ENCODE data around the gene CRYZL1.
"Not testable (repeated sequence)": the region's sequence is repeated elsewhere in the genome, so short reads cannot be mapped to it uniquely, and the experiment has no call there.

The CRYZL1 gene

GRCh38 chr21:33641352-33642026 lies at the start of gene CRYZL1:
Gene CRYZL1 (minus strand): TSS chr21:33641741. CDS start chr21:33631551, 10,190 bp downstream.
- H3K4me3 Mint-ChIP-seq = peak within 1 kb of the TSS; percentile 81
- peaks cover 30% of the 10 kb centered on the region for H3K4me1 Mint-ChIP-seq
- H3K36me3 Mint-ChIP-seq = peaks cover 12% of the 10 kb centered on the region
- H3K27me3 Mint-ChIP-seq = peaks cover 37% of the 10 kb centered on the region
- DNase-seq = peak; percentile 100
- CTCF ChIA-PET = no interaction called here
- H3K9me3 Mint-ChIP-seq = no peaks in the 10 kb centered on the region
- H3K27ac Mint-ChIP-seq = peak within 1 kb of the TSS; percentile 94

GRCh38 chr21:33690874-33691273 lies 49.3 kb upstream of the CRYZL1 start:
- CTCF ChIA-PET = no interaction called here
- DNase-seq = no peak

GRCh38 chr21:33688353-33688752 lies 46.8 kb upstream of the CRYZL1 start:
- CTCF ChIA-PET = no interaction called here
- H3K4me1 Mint-ChIP-seq = no peaks in the 10 kb centered on the region
- no peak for DNase-seq
- no peaks in the 10 kb centered on the region for H3K36me3 Mint-ChIP-seq
- H3K4me3 Mint-ChIP-seq = no peak overlapping the region
- no peak overlapping the region for H3K27ac Mint-ChIP-seq
- H3K9me3 Mint-ChIP-seq = no peaks in the 10 kb centered on the region
- peaks cover 8% of the 10 kb centered on the region for H3K27me3 Mint-ChIP-seq

More at GRCh38 chr21:33690874-33691273, 49.3 kb upstream of the CRYZL1 start:
- no peak overlapping the region for H3K4me3 Mint-ChIP-seq
- peaks cover 14% of the 10 kb centered on the region for H3K27me3 Mint-ChIP-seq
- H3K36me3 Mint-ChIP-seq = no peaks in the 10 kb centered on the region
- H3K27ac Mint-ChIP-seq = no peak overlapping the region
- H3K9me3 Mint-ChIP-seq = no peaks in the 10 kb centered on the region
- H3K4me1 Mint-ChIP-seq = no peaks in the 10 kb centered on the region

- Mint-ChIP-seq H3K27me3 (peaks cover 8% of the 10 kb centered on the region), H3K9me3 (no peaks in the 10 kb centered on the region), H3K36me3 (no peaks in the 10 kb centered on the region), H3K4me3 (no peak overlapping the region), H3K27ac (no peak overlapping the region), H3K4me1 (no peaks in the 10 kb centered on the region)
- no peak for DNase-seq
- CTCF ChIA-PET = no interaction called here
Measured at GRCh38 chr21:33687634-33688033, 46.1 kb upstream of the CRYZL1 start.

- no peak for DNase-seq
- Mint-ChIP-seq H3K9me3 (no peaks in the 10 kb centered on the region), H3K4me1 (no peaks in the 10 kb centered on the region), H3K36me3 (no peaks in the 10 kb centered on the region), H3K27me3 (peaks cover 8% of the 10 kb centered on the region), H3K27ac (no peak overlapping the region), H3K4me3 (no peak overlapping the region)
- CTCF ChIA-PET = no interaction called here
Measured at GRCh38 chr21:33686386-33686785, 44.8 kb upstream of the CRYZL1 start.

GRCh38 chr21:33685613-33686197 lies 44.2 kb upstream of the CRYZL1 start:
- no peak for DNase-seq
- H3K9me3 Mint-ChIP-seq = no peaks in the 10 kb centered on the region
- no peaks in the 10 kb centered on the region for H3K36me3 Mint-ChIP-seq
- CTCF ChIA-PET = interaction anchor here (0.7 kb wide), 1 partner anchor 29 kb away, joined by 3 read pairs; no protein-coding TSS in a partner anchor
- peaks cover 8% of the 10 kb centered on the region for H3K27me3 Mint-ChIP-seq
- no peaks in the 10 kb centered on the region for H3K4me1 Mint-ChIP-seq
- no peak overlapping the region for H3K4me3 Mint-ChIP-seq
- no peak overlapping the region for H3K27ac Mint-ChIP-seq

GRCh38 chr21:33684923-33685560 lies 43.5 kb upstream of the CRYZL1 start:
- no peaks in the 10 kb centered on the region for H3K9me3 Mint-ChIP-seq
- H3K4me3 Mint-ChIP-seq = no peak overlapping the region
- H3K27ac Mint-ChIP-seq = no peak overlapping the region
- peaks cover 8% of the 10 kb centered on the region for H3K27me3 Mint-ChIP-seq
- CTCF ChIA-PET = no interaction called here
- no peak for DNase-seq
- no peaks in the 10 kb centered on the region for H3K36me3 Mint-ChIP-seq
- no peaks in the 10 kb centered on the region for H3K4me1 Mint-ChIP-seq

GRCh38 chr21:33684068-33684467 lies 42.5 kb upstream of the CRYZL1 start:
- no peak for DNase-seq
- Mint-ChIP-seq H3K27me3 (peaks cover 8% of the 10 kb centered on the region), H3K4me1 (no peaks in the 10 kb centered on the region), H3K9me3 (no peaks in the 10 kb centered on the region), H3K36me3 (no peaks in the 10 kb centered on the region), H3K4me3 (no peak overlapping the region), H3K27ac (no peak overlapping the region)
- CTCF ChIA-PET = no interaction called here

GRCh38 chr21:33682992-33683627 lies 41.6 kb upstream of the CRYZL1 start:
- no peaks in the 10 kb centered on the region for H3K36me3 Mint-ChIP-seq
- CTCF ChIA-PET = no interaction called here
- H3K4me3 Mint-ChIP-seq = no peak overlapping the region
- H3K9me3 Mint-ChIP-seq = no peaks in the 10 kb centered on the region
- H3K27me3 Mint-ChIP-seq = peaks cover 5% of the 10 kb centered on the region
- H3K27ac Mint-ChIP-seq = no peak overlapping the region
- no peak for DNase-seq
- no peaks in the 10 kb centered on the region for H3K4me1 Mint-ChIP-seq

- no peak overlapping the region for H3K4me3 Mint-ChIP-seq
- H3K9me3 Mint-ChIP-seq = no peaks in the 10 kb centered on the region
- H3K27me3 Mint-ChIP-seq = no peaks in the 10 kb centered on the region
- no peaks in the 10 kb centered on the region for H3K36me3 Mint-ChIP-seq
- H3K27ac Mint-ChIP-seq = no peak overlapping the region
- DNase-seq = no peak
- CTCF ChIA-PET = interaction anchor here (0.6 kb wide), 1 partner anchor 90 kb away, joined by 4 read pairs; no protein-coding TSS in a partner anchor
- no peaks in the 10 kb centered on the region for H3K4me1 Mint-ChIP-seq
Measured at GRCh38 chr21:33680870-33681269, 39.3 kb upstream of the CRYZL1 start.

GRCh38 chr21:33677450-33677849 lies 35.9 kb upstream of the CRYZL1 start:
- Mint-ChIP-seq H3K36me3 (no peaks in the 10 kb centered on the region), H3K9me3 (no peaks in the 10 kb centered on the region), H3K27me3 (no peaks in the 10 kb centered on the region), H3K4me1 (no peaks in the 10 kb centered on the region), H3K27ac (no peak overlapping the region), H3K4me3 (no peak overlapping the region)
- CTCF ChIA-PET = no interaction called here
- no peak for DNase-seq

GRCh38 chr21:33676666-33677065 lies 35.1 kb upstream of the CRYZL1 start:
- CTCF ChIA-PET, H3K4me1 Mint-ChIP-seq, H3K27me3 Mint-ChIP-seq, H3K9me3 Mint-ChIP-seq, DNase-seq, H3K36me3 Mint-ChIP-seq, H3K4me3 Mint-ChIP-seq, H3K27ac Mint-ChIP-seq: not testable (repeated sequence)

- no peaks in the 10 kb centered on the region for H3K4me1 Mint-ChIP-seq
- CTCF ChIA-PET = interaction anchor here (0.6 kb wide), 1 partner anchor 13 kb away, joined by 4 read pairs; no protein-coding TSS in a partner anchor
- H3K36me3 Mint-ChIP-seq = no peaks in the 10 kb centered on the region
Measured at GRCh38 chr21:33674226-33674625, 32.7 kb upstream of the CRYZL1 start.

GRCh38 chr21:33673473-33673872 lies 31.9 kb upstream of the CRYZL1 start:
- no peaks in the 10 kb centered on the region for H3K9me3 Mint-ChIP-seq
- no peak for DNase-seq
- CTCF ChIA-PET = no interaction called here
- H3K4me1 Mint-ChIP-seq = no peaks in the 10 kb centered on the region
- no peak overlapping the region for H3K4me3 Mint-ChIP-seq
- no peak overlapping the region for H3K27ac Mint-ChIP-seq
- no peaks in the 10 kb centered on the region for H3K27me3 Mint-ChIP-seq
- H3K36me3 Mint-ChIP-seq = no peaks in the 10 kb centered on the region

More at GRCh38 chr21:33674226-33674625, 32.7 kb upstream of the CRYZL1 start:
- H3K27me3 Mint-ChIP-seq = no peaks in the 10 kb centered on the region
- no peak for DNase-seq
- no peak overlapping the region for H3K27ac Mint-ChIP-seq
- H3K4me3 Mint-ChIP-seq = no peak overlapping the region
- no peaks in the 10 kb centered on the region for H3K9me3 Mint-ChIP-seq

All from activated naive CD4-positive, alpha-beta T cell treated with anti-CD3 and anti-CD28 coated beads, Interleukin-2, amount 10 ng/mL, durations not matched to agents 7 days and 5 days (primary cell).